K562 (cell line): ENCODE results near the gene GIGYF1. TPM values are rescaled to one million over a fixed set of nuclear protein-coding genes. Genes with fewer than 3 reads are reported as not detected.

Experiments
- ARID3B ChIP-seq: fragments of 250-450 bp; sonication (Bioruptor Pico); IDR thresholded peaks from 2 replicates; pipeline ENCODE4 v1.4.0; 2020; ENCODE audit warnings: borderline replicate concordance
- CBFB ChIP-seq: sonication (generic); formaldehyde crosslinking; IDR thresholded peaks from 2 replicates; pipeline ENCODE4 v1.4.0; 2020; ENCODE audit warnings: mild to moderate bottlenecking, missing genetic modification reagents
- MCM3 ChIP-seq: fragments of 450-650 bp; IDR thresholded peaks from 2 replicates; pipeline ENCODE4 v1.6.1; 2016
- PHTF2 ChIP-seq: fragments of 250-450 bp; sonication (Bioruptor Pico); IDR thresholded peaks from 2 replicates; pipeline ENCODE4 v1.5.0; 2021; ENCODE audit warnings: mild to moderate bottlenecking
- PTBP1 ChIP-seq: fragments of 200-400 bp; formaldehyde crosslinking; IDR thresholded peaks from 2 replicates; pipeline ENCODE4 v1.6.1; 2017; ENCODE audit warnings: low read depth, low read length
- STAT5B ChIP-seq: fragments of 250-450 bp; sonication (Bioruptor Pico); IDR thresholded peaks from 2 replicates; pipeline ENCODE4 v1.8.0; 2021; ENCODE audit warnings: mild to moderate bottlenecking, inconsistent platforms
- TBL1XR1 ChIP-seq, 2 experiments: IDR thresholded peaks; 2 replicates each; pipeline ENCODE4 v1.6.1; 2012; ENCODE audit warnings: improper control_type of control experiment in 2 of 2, low read length in 2 of 2, mild to moderate bottlenecking in 1 of 2
- TOE1 ChIP-seq, 2 experiments: fragments of 450-650 bp in 1 of 2; sonication (generic) in 1 of 2; formaldehyde crosslinking in 1 of 2; IDR thresholded peaks; 2 replicates each; pipeline versions ENCODE4 v1.7.1 to v1.8.0; 2016 to 2022; ENCODE audit warnings: borderline replicate concordance in 2 of 2, mild to moderate bottlenecking in 2 of 2, antibody characterized with exemption in 1 of 2, inconsistent platforms in 1 of 2, low read depth in 1 of 2, missing genetic modification reagents in 1 of 2, moderate library complexity in 1 of 2
- USF2 ChIP-seq: sonication (generic); formaldehyde crosslinking; IDR thresholded peaks from 2 replicates; pipeline ENCODE4 v1.5.0; 2020; ENCODE audit warnings: missing genetic modification reagents
- YY1 ChIP-seq, 3 experiments: IDR thresholded peaks; 2 replicates each; pipeline ENCODE4 v1.6.1; 2011; ENCODE audit warnings: low read length in 2 of 3, mild to moderate bottlenecking in 2 of 3, moderate library complexity in 2 of 3, borderline replicate concordance in 1 of 3, control low read depth in 1 of 3, low read depth in 1 of 3; ENCODE audit not compliant: insufficient read depth in 3 of 3, insufficient replicate concordance in 2 of 3, control insufficient read depth in 1 of 3, insufficient read length in 1 of 3; ENCODE audit errors: extremely low read depth in 1 of 3
- ZKSCAN3 ChIP-seq: fragments of 250-450 bp; sonication (Bioruptor Pico); IDR thresholded peaks from 2 replicates; pipeline ENCODE4 v1.4.0; 2020
- ZNF239 ChIP-seq: fragments of 250-450 bp; sonication (Bioruptor Pico); IDR thresholded peaks from 2 replicates; pipeline ENCODE4 v1.4.0; 2020; ENCODE audit warnings: mild to moderate bottlenecking
- ZNF408 ChIP-seq: fragments of 250-450 bp; sonication (Bioruptor Pico); IDR thresholded peaks from 2 replicates; pipeline ENCODE4 v1.4.0; 2020; ENCODE audit warnings: low read depth, mild to moderate bottlenecking, moderate library complexity
- ZNF561 ChIP-seq: fragments of 450-650 bp; formaldehyde crosslinking; conservative IDR thresholded peaks from 2 replicates; pipeline ENCODE4 v1.4.0; 2020; ENCODE audit warnings: mild to moderate bottlenecking, moderate library complexity
- polyA plus RNA-seq, 8 experiments: library from polyadenylated mRNA; depleted of rRNA in 4 of 8; stranded (reverse) in 5 of 8; unstranded in 3 of 8; fragments of >200 nt; fragmentation: Nextera tagmentation in 2 of 8; fragmentation: Illumina TruSeq in 1 of 8; extraction: Ambion mirVana in 2 of 8; extraction: Trizol in 1 of 8; gene quantifications; 2 replicates each; pipeline versions ENCODE4 v1.2.1 to v1.2.3, GENCODE V29; 2011 to 2014; ENCODE audit warnings: inconsistent platforms in 1 of 8, missing spikeins in 1 of 8
- total RNA-seq, 7 experiments: library from RNA; depleted of rRNA in 6 of 7; stranded (reverse); fragments of >200 nt in 6 of 7; fragmentation: Illumina TruSeq in 2 of 7; extraction: Trizol in 2 of 7; gene quantifications; 2 replicates each; pipeline versions ENCODE4 v1.2.1 to v1.2.3, GENCODE V29; 2011 to 2021; ENCODE audit warnings: low replicate concordance in 1 of 7
- TF ChIP-seq, protein P1 (sequence below): fragments of 450-650 bp; formaldehyde crosslinking; IDR thresholded peaks from 2 replicates; pipeline ENCODE4 v1.4.0; 2022; ENCODE audit warnings: mild to moderate bottlenecking, moderate library complexity
- TF ChIP-seq, protein P2 (sequence below): fragments of 250-450 bp; sonication (Bioruptor Pico); IDR thresholded peaks from 2 replicates; pipeline ENCODE4 v1.5.0; 2020; ENCODE audit warnings: mild to moderate bottlenecking
- TF ChIP-seq, protein P3 (sequence below): sonication (generic); IDR thresholded peaks from 2 replicates; pipeline ENCODE4 v1.6.1; 2016
- TF ChIP-seq, protein P4 (sequence below): fragments of 450-650 bp; IDR thresholded peaks from 2 replicates; pipeline ENCODE4 v1.6.1; 2018; ENCODE audit not compliant: partially characterized antibody

The GIGYF1 gene
- total and polyA plus RNA-seq, 9 of the 15 experiments (the other 6 are each of a cell fraction or from before 2014, with no cell fraction given) = 0.56 to 76.2 (median 16.8) TPM

GRCh38 chr7:100641463-100641859, 52.6 kb downstream of the GIGYF1 start, which contains the start of gene TFR2 (continued):
- TF ChIP-seq ARID3B (CRISPR knock-in tag) (no peak), YY1 (IDR thresholded peaks at IDR 0.05; ENCODE audit: borderline replicate concordance in 1 of 3, control insufficient read depth in 1 of 3, extremely low read depth in 1 of 3, insufficient read depth in 3 of 3, insufficient read length in 1 of 3, insufficient replicate concordance in 2 of 3, low read depth in 1 of 3, low read length in 2 of 3) (peak in 2 of 3 experiments; percentile 29 to 47), ZNF239 (CRISPR knock-in tag) (0 out of 2 replicates have a peak, but pooled peaks have one; percentile 35), STAT5B (CRISPR knock-in tag) (no peak), CBFB (CRISPR knock-in tag) (peak; percentile 54; the same call in 1 of the 2 replicates), ZNF561 (CRISPR knock-in tag) (no peak), TBL1XR1 (IDR thresholded peaks at IDR 0.05; ENCODE audit: low read length in 2 of 2) (peak; percentile 41 to 96; a peak in 3 of 4 replicates), TOE1 (IDR thresholded peaks at IDR 0.05; ENCODE audit: borderline replicate concordance) (peak; percentile 64), TOE1 (CRISPR knock-in tag; IDR thresholded peaks at IDR 0.05; ENCODE audit: borderline replicate concordance, low read depth) (no peak), ZNF408 (no peak), ZKSCAN3 (no peak), MCM3 (no peak), USF2 (CRISPR knock-in tag) (no peak), PHTF2 (CRISPR knock-in tag) (no peak), PTBP1 (no peak)
- TF ChIP-seq, protein P1, sequence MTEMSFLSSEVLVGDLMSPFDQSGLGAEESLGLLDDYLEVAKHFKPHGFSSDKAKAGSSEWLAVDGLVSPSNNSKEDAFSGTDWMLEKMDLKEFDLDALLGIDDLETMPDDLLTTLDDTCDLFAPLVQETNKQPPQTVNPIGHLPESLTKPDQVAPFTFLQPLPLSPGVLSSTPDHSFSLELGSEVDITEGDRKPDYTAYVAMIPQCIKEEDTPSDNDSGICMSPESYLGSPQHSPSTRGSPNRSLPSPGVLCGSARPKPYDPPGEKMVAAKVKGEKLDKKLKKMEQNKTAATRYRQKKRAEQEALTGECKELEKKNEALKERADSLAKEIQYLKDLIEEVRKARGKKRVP = peak; percentile 82
- TF ChIP-seq, protein P2, sequence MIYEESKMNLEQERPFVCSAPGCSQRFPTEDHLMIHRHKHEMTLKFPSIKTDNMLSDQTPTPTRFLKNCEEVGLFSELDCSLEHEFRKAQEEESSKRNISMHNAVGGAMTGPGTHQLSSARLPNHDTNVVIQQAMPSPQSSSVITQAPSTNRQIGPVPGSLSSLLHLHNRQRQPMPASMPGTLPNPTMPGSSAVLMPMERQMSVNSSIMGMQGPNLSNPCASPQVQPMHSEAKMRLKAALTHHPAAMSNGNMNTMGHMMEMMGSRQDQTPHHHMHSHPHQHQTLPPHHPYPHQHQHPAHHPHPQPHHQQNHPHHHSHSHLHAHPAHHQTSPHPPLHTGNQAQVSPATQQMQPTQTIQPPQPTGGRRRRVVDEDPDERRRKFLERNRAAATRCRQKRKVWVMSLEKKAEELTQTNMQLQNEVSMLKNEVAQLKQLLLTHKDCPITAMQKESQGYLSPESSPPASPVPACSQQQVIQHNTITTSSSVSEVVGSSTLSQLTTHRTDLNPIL = no peak
- TF ChIP-seq, protein P3, sequence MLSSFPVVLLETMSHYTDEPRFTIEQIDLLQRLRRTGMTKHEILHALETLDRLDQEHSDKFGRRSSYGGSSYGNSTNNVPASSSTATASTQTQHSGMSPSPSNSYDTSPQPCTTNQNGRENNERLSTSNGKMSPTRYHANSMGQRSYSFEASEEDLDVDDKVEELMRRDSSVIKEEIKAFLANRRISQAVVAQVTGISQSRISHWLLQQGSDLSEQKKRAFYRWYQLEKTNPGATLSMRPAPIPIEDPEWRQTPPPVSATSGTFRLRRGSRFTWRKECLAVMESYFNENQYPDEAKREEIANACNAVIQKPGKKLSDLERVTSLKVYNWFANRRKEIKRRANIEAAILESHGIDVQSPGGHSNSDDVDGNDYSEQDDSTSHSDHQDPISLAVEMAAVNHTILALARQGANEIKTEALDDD = 0 out of 2 replicates have a peak, but pooled peaks have one; percentile 32
- TF ChIP-seq, protein P4, sequence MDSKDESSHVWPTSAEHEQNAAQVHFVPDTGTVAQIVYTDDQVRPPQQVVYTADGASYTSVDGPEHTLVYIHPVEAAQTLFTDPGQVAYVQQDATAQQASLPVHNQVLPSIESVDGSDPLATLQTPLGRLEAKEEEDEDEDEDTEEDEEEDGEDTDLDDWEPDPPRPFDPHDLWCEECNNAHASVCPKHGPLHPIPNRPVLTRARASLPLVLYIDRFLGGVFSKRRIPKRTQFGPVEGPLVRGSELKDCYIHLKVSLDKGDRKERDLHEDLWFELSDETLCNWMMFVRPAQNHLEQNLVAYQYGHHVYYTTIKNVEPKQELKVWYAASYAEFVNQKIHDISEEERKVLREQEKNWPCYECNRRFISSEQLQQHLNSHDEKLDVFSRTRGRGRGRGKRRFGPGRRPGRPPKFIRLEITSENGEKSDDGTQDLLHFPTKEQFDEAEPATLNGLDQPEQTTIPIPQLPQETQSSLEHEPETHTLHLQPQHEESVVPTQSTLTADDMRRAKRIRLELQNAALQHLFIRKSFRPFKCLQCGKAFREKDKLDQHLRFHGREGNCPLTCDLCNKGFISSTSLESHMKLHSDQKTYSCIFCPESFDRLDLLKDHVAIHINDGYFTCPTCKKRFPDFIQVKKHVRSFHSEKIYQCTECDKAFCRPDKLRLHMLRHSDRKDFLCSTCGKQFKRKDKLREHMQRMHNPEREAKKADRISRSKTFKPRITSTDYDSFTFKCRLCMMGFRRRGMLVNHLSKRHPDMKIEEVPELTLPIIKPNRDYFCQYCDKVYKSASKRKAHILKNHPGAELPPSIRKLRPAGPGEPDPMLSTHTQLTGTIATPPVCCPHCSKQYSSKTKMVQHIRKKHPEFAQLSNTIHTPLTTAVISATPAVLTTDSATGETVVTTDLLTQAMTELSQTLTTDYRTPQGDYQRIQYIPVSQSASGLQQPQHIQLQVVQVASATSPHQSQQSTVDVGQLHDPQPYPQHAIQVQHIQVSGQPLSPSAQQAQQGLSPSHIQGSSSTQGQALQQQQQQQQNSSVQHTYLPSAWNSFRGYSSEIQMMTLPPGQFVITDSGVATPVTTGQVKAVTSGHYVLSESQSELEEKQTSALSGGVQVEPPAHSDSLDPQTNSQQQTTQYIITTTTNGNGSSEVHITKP = peak; percentile 35
